Liver (tissue), 9 donors: ENCODE data around the gene SLX4IP. TPM values are rescaled to one million over a fixed set of nuclear protein-coding genes. Genes with fewer than 3 reads are reported as not detected.
A peak's percentile ranks its signal among the peaks of the same experiment; 100 is the strongest.

Experiments
- DNase-seq: peaks from one replicate; pipeline ENCODE4 v3.0.0-alpha.2; 2017; ENCODE audit warnings: low spot score
- H3K27ac ChIP-seq, 2 donors: one replicate each; pipeline ENCODE4 v1.7.0; 2013; ENCODE audit warnings: inconsistent platforms in 2 of 2, low read length in 2 of 2, control low read depth in 1 of 2, low read depth in 1 of 2, mild to moderate bottlenecking in 1 of 2
- H3K27me3 ChIP-seq, 4 donors: one replicate each; pipeline versions ENCODE4 v1.6.1 to v1.7.0; 2013; ENCODE audit warnings: low read length in 3 of 4, inconsistent platforms in 1 of 4, mild to moderate bottlenecking in 1 of 4, moderate library complexity in 1 of 4; ENCODE audit not compliant: control insufficient read depth in 4 of 4, insufficient read depth in 4 of 4
- H3K36me3 ChIP-seq, 4 donors: one replicate each; pipeline versions ENCODE4 v1.6.1 to v1.7.0; 2013; ENCODE audit warnings: low read length in 3 of 4, mild to moderate bottlenecking in 3 of 4, low read depth in 1 of 4, moderate library complexity in 1 of 4; ENCODE audit not compliant: control insufficient read depth in 4 of 4, insufficient read depth in 3 of 4
- H3K4me1 ChIP-seq, 4 donors: one replicate each; pipeline versions ENCODE4 v1.6.1 to v1.7.0; 2013; ENCODE audit warnings: low read length in 3 of 4, mild to moderate bottlenecking in 3 of 4, moderate library complexity in 1 of 4; ENCODE audit not compliant: control insufficient read depth in 4 of 4, insufficient read depth in 4 of 4
- H3K4me3 ChIP-seq, 3 donors: one replicate each; pipeline versions ENCODE4 v1.6.1 to v1.7.0; 2013; ENCODE audit warnings: low read length in 3 of 3, control low read depth in 1 of 3, low read depth in 1 of 3, mild to moderate bottlenecking in 1 of 3
- H3K9ac ChIP-seq, 2 donors: one replicate each; pipeline ENCODE4 v1.7.0; 2013; ENCODE audit warnings: low read length in 2 of 2, mild to moderate bottlenecking in 2 of 2, moderate library complexity in 2 of 2, control low read depth in 1 of 2, low read depth in 1 of 2
- H3K9me3 ChIP-seq, 4 donors: one replicate each; pipeline versions ENCODE4 v1.6.1 to v1.7.0; 2013; ENCODE audit warnings: low read length in 3 of 4; ENCODE audit not compliant: control insufficient read depth in 4 of 4
- ATF3 ChIP-seq: IDR thresholded peaks from 2 replicates; pipeline ENCODE4 v1.6.1; 2016; ENCODE audit warnings: antibody characterized with exemption
- CTCF ChIP-seq: fragments of 150-350 bp; IDR thresholded peaks from 2 replicates; pipeline ENCODE4 v1.5.1; 2017; ENCODE audit warnings: improper control_type of control experiment, low read depth, low read length; ENCODE audit not compliant: missing input control
- EGR1 ChIP-seq, 2 donors: IDR thresholded peaks; 2 replicates each; pipeline ENCODE4 v1.6.1; 2016 to 2018; ENCODE audit warnings: antibody characterized with exemption in 2 of 2, low read depth in 2 of 2
- HNF4A ChIP-seq, 2 donors: conservative IDR thresholded peaks; 2 replicates each; pipeline ENCODE4 v1.6.1; 2016; ENCODE audit warnings: antibody characterized with exemption in 2 of 2, mild to moderate bottlenecking in 2 of 2
- HNF4G ChIP-seq: IDR thresholded peaks from 2 replicates; pipeline ENCODE4 v1.6.1; 2016; ENCODE audit warnings: antibody characterized with exemption
- JUND ChIP-seq, 2 donors: IDR thresholded peaks; 2 replicates each; pipeline ENCODE4 v1.6.1; 2016; ENCODE audit warnings: antibody characterized with exemption in 2 of 2
- NR2F2 ChIP-seq: IDR thresholded peaks from 2 replicates; pipeline ENCODE4 v1.6.1; 2016; ENCODE audit warnings: antibody characterized with exemption
- RAD21 ChIP-seq, 2 donors: IDR thresholded peaks; 2 replicates each; pipeline ENCODE4 v1.6.1; 2016; ENCODE audit warnings: antibody characterized with exemption in 2 of 2, mild to moderate bottlenecking in 2 of 2
- SP1 ChIP-seq: IDR thresholded peaks from 2 replicates; pipeline ENCODE4 v1.6.1; 2018; ENCODE audit warnings: antibody characterized with exemption, mild to moderate bottlenecking
- ZBTB33 ChIP-seq: IDR thresholded peaks from 2 replicates; pipeline ENCODE4 v1.6.1; 2016; ENCODE audit warnings: antibody characterized with exemption
- WGBS: extraction: QIAGEN DNeasy Blood & Tissue Kit; methylation state at CpG from one replicate; pipeline ENCODE4 v1.1.7; 2013; 5-methylcytosine and 5-hydroxymethylcytosine counted together
- polyA plus RNA-seq, 2 donors: library from polyadenylated mRNA; stranded (reverse) in 1 of 2; unstranded in 1 of 2; fragments of 200-250 nt in 1 of 2; fragments of >200 nt in 1 of 2; fragmentation: Nextera tagmentation in 1 of 2; extraction: Ambion mirVana in 1 of 2; gene quantifications; one replicate each; pipeline versions ENCODE4 v1.2.1 to v1.2.3, GENCODE V29; 2013 to 2015
- total RNA-seq, 2 donors: library from RNA; depleted of rRNA; stranded (reverse); fragments of >200 nt; gene quantifications; one replicate each; pipeline ENCODE4 v1.2.3, GENCODE V29; 2014
- TF ChIP-seq, protein P1 (sequence below): IDR thresholded peaks from 2 replicates; pipeline ENCODE4 v1.6.1; 2016; ENCODE audit warnings: antibody characterized with exemption
- donor health status: healthy.
- donor health status: healthy.
- donor health status: healthy.
- donor health status: healthy.
- donor health status: healthy.

SLX4IP gene
- total and polyA plus RNA-seq, 4 donors: 1.1 to 3.4 (median 2.7) TPM

GRCh38 chr20:10619427-10619826, 184.3 kb downstream of the SLX4IP start:
- H3K27ac ChIP-seq: no peak overlapping the region
- TF ChIP-seq JUND (IDR thresholded peaks at IDR 0.05): no peak
- TF ChIP-seq ATF3: no peak
- H3K27me3 ChIP-seq: no peaks in the 10 kb centered on the region
- no peaks in the 10 kb centered on the region for H3K9me3 ChIP-seq
- H3K9ac ChIP-seq: no peak overlapping the region
- H3K4me3 ChIP-seq: no peak overlapping the region
- no peak for DNase-seq
- peaks cover 0 to 3% (median under 1%) of the 10 kb centered on the region in 4 donors for H3K36me3 ChIP-seq
- WGBS: 84% methylated on average over 3 of the region's 3 CpGs
- H3K4me1 ChIP-seq: no peaks in the 10 kb centered on the region

GRCh38 chr20:10621149-10621548, 186.0 kb downstream of the SLX4IP start:
- no peak overlapping the region for H3K9ac ChIP-seq
- no peaks in the 10 kb centered on the region for H3K9me3 ChIP-seq
- H3K36me3 ChIP-seq: peaks cover 0 to 3% (median under 1%) of the 10 kb centered on the region in 4 donors
- WGBS: 80% methylated on average over 3 of the region's 3 CpGs
- no peak overlapping the region for H3K27ac ChIP-seq
- no peaks in the 10 kb centered on the region for H3K27me3 ChIP-seq
- no peak overlapping the region for H3K4me3 ChIP-seq
- DNase-seq: no peak
- TF ChIP-seq, protein P1, sequence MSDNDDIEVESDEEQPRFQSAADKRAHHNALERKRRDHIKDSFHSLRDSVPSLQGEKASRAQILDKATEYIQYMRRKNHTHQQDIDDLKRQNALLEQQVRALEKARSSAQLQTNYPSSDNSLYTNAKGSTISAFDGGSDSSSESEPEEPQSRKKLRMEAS: no peak
- no peak for TF ChIP-seq SP1
- no peak for TF ChIP-seq EGR1 (IDR thresholded peaks at IDR 0.05; ENCODE audit: low read depth in 2 of 2)
- TF ChIP-seq HNF4A (conservative IDR thresholded peaks at IDR 0.05): no peak
- TF ChIP-seq RAD21 (IDR thresholded peaks at IDR 0.05): no peak
- TF ChIP-seq HNF4G: no peak
- TF ChIP-seq ATF3: no peak
- no peak for TF ChIP-seq JUND (IDR thresholded peaks at IDR 0.05)
- no peaks in the 10 kb centered on the region for H3K4me1 ChIP-seq

DNA sequence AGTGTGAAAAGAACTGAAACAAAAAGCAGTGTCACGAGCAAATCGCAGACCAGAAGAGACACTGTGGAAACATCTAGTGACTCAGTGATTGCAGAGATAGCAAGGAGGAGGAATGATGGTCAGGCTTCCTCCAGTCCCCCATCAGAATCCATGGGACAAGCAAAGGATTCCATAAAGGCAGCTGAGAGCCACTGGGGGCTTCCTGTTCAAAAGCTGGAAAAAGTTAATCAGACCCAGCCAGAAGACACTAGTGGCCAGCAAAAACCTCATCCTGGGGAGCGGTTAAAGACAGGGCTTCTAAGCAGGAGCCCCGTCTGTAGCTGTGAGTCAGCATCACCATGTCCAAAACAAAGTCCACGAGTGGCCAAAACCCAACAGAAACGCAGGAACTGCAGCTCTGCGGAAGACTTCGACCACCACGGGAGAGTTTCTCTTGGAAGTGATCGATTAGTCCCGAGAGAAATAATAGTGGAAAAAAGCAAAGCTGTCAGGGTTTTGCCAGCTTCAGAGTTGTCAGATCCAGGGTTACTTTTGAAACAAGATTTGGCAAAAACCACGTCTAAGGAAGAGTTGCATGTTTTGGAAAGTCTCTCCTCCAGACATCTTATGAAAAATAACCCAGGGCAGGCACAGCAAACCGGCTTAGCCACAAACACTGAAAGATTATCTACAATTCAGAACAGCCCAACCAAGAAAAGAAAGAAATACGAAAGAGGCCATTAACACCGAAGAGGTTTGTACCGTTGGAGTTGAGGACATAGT, 187.7 kb downstream of the SLX4IP start:
- Histone ChIP-seq H3K9ac (no peak overlapping the region), H3K9me3 (no peaks in the 10 kb centered on the region), H3K36me3 (peaks cover 0 to 3% (median under 1%) of the 10 kb centered on the region in 4 donors), H3K4me3 (no peak overlapping the region), H3K27me3 (no peaks in the 10 kb centered on the region), H3K27ac (peak overlapping the region in 1 of 2 donors; percentile 5), H3K4me1 (no peaks in the 10 kb centered on the region)
- peak; percentile 28 for DNase-seq
- 86% methylated on average over 16 of the region's 16 CpGs for WGBS
- TF ChIP-seq RAD21 (IDR thresholded peaks at IDR 0.05): no peak
- TF ChIP-seq JUND (IDR thresholded peaks at IDR 0.05): peak in 1 of 2 donors; percentile 16
- TF ChIP-seq ATF3: no peak

DNA sequence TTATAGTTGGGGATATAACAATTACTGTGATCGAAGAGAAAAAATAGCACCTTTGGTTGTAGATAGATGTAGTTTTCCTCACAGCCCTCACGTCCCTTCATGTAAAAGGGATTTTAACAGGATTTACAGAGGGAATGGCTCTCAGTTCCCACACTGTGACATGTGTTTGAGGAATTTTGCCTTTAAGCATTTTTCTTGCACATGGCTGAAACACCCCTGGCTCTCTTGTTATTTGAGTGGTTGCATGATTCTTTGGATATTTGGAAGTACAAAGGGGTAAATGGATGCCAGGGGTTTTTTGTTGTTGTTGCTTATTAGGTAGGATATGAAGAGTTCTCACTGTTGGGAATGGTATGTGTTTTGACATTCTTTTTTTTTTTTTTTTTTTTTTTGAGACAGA, 190.5 kb downstream of the SLX4IP start:
- Histone ChIP-seq H3K4me1 (no peaks in the 10 kb centered on the region), H3K27me3 (no peaks in the 10 kb centered on the region), H3K36me3 (peaks cover 0 to 3% (median under 1%) of the 10 kb centered on the region in 4 donors), H3K9me3 (no peaks in the 10 kb centered on the region), H3K27ac (no peak overlapping the region), H3K4me3 (no peak overlapping the region), H3K9ac (no peak overlapping the region)
- WGBS: 97% methylated on average over 2 of the region's 2 CpGs
- no peak for DNase-seq
- TF ChIP-seq HNF4A (conservative IDR thresholded peaks at IDR 0.05): no peak
- TF ChIP-seq JUND (IDR thresholded peaks at IDR 0.05): no peak
- no peak for TF ChIP-seq NR2F2
- TF ChIP-seq ZBTB33: no peak
- TF ChIP-seq ATF3: no peak
- no peak for TF ChIP-seq HNF4G
- TF ChIP-seq CTCF: no peak
- TF ChIP-seq, protein P1: no peak
